ENCODE data around the gene CFAP73.
"Not testable (repeated sequence)": the region's sequence is repeated elsewhere in the genome, so short reads cannot be mapped to it uniquely, and the experiment has no call there.

The CFAP73 gene

DNA sequence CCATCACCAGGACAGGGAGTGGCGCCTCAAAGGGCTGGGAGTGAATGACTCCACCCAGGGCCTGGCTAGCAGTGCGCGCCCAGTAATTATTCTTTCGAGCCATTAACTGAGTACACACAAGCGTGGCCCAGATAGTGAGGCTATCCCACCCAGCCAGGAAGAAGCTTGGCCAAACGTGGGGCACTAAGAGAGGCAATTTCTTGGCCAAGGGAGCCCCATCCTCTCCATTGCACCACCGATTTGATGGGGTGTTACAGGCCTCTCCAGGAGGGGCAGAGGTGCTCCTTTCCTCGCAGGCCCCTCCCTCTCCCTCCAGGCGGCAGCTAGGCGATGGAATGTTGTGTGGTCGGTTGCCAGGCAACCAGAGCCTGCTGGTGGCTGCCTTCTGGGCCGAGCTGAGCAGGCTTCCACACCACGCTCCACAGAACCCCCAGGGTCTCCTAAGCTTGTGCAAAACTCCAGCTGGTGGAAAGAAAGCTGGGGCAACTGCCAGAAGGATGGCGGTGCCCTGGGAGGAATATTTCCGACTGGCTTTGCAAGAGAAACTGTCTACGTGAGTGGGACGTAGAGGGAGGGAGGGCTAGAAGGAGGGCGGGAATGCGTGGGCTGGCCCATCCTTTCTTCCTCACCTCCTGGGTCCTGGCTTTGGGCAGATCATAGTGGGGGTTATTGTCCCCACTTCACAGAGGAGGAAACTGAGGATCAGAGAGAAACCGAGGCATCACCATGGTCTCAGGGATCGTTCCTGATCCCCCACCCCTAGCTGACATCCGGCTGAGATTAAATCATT is at the start of gene CFAP73:
Gene CFAP73, plus strand, starts transcription at position 364 of the 790 bp plus-strand sequence. Its CDS starts 134 bp downstream, at position 498.
- no peak for DNase-seq (ENCODE audit: low read depth)

DNA sequence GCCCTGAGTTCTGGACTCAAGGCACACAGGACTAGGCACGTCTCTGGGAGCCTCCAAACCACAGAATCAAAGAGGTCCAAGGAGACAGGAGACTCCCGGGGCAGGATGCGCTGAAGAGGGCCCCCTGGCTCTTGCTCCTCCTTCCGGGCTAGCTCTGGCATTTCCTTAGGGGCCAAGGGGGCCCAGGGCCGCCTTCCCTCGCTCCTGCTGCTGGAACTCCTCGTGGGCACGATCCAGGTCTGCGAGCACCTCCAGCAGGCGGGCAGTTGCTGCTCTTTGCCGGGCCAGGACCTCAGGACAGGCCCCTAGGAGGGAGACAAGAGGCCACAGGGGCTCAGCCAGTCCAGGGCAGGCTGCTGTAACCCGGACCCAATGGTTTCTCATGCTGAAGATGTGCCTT is 49.8 kb upstream of the CFAP73 start:
- no peak for DNase-seq (ENCODE audit: low read depth)

DNA sequence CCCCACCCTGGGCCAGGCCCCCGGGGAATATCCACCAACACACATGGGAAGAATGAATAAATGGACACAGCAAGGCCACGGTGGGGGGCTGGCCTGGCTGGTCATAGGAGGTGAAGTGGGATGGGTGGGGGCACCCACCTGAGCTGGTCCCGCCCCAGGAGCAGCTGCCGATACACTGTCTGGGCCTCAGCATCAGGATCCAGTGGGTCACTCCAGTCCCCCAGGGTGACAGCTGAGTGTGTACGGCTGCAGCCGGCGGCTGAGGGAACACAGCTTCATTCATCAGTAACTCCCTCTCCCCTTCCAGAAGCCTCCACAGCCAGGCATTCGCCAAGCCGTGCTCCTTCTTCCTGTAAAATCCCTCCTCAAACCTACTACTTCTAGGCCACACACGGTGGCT is 47.8 kb upstream of the CFAP73 start:
- DNase-seq (ENCODE audit: low read depth) = no peak

DNA sequence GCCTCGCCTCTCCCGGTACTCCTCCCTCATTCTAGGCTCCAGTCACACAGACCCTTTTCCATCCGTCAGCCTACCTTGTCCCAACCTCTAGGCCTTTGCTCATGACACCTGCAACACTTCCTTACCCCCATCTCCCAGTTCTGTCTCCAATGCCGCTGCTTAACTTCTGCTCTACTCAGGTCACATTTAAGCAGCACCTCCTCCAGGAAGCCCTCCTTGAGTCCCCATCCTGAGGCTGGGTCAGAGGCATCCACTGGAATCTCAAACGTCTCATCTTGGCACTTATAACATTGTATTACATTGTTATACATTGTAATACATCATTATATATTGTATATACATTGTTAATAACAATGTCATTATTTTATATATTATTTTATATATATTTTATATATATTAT is 46.7 kb upstream of the CFAP73 start:
- DNase-seq (ENCODE audit: low read depth) = no peak

DNA sequence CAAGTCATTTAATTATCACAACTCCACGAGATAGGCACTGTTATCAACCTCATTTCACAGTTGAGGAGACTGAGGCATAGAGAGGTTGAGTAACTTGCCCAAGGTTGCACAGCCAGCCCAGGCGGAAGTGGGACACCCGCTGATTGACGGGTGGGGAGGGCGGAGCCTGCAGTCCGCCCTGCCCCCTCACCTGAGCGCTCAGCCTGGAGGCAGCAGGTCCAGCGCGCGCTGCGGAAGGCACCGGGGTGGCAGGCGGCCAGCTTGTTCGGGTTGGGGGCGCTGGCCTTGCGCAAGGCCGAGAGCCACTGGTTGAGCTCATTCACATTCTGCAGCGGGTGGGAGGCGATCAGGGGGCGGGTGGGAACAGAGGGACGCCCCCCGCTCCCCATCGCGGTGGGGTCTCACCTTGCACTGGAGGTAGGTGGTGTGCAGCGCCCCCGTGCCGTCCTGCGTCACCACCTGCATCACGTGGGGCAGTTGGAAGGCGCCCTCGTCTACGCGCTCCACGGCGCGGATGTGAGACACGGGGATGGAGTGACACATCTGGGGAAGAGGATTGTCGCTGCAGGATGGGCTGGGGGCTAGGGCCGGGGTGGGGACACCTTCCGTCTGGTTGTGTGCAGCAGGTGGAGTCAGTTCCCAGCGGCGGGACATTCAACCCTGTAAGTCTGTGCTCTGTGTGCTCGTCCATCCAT is 45.6 kb upstream of the CFAP73 start:
- DNase-seq (ENCODE audit: low read depth) = no peak

DNA sequence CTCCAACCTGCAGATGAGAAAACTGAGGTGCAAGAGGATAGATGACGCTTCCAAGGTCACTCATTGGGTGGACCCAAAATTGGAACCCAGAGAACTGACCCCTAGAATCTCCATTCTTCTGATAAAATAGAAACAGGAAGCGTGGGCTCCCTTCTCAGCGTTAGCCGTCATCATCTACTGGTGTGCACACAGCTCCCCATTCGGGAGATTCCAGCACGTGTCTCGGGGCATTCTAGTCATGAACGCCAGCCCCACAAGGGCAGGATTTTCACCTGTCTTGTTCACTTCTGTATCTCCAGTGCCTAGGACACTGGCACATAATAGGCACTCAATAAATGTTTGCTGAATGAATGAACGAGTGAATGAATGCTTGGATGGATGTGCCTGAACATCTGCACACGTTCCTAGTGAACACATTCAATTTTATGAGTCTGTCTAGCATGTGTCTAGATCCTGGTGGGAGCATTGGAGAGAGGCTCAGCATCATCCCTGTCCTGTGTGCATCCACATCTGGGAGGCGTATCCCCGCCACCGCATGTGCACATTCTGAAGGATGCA is 44.5 kb upstream of the CFAP73 start:
- DNase-seq (ENCODE audit: low read depth) = no peak

DNA sequence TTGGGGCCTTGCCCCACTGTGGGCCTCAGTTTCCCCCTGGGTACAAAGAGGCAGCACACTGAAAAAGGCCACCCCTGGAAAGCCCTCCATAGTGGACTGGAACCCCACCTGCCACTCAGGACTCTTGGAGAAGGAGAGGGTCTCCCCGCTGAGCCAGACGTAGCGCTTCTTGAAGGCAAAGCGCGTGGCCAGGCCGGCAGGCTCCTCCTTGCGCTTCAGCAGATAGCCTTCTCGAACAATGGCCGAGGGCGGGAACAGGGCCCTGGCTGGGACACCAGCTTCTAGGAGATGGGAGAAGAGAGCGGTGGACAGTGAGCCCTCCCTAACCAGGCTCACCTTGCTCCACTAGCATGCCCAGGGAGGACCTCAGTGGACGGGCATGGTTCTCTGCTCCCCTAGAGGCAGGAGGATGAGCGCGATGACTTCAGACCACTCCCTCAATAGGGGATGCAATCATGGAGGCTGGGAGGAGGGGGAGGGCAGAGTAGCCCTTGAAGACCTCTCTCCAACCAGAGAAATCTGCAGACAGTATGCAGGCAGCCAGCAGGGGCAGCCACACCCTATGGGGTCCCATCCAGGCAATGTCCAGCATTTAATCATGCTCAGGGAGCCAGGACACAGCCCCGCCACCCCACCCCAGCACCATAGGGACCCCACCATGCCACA is 43.8 kb upstream of the CFAP73 start:
- DNase-seq (ENCODE audit: low read depth) = no peak

DNA sequence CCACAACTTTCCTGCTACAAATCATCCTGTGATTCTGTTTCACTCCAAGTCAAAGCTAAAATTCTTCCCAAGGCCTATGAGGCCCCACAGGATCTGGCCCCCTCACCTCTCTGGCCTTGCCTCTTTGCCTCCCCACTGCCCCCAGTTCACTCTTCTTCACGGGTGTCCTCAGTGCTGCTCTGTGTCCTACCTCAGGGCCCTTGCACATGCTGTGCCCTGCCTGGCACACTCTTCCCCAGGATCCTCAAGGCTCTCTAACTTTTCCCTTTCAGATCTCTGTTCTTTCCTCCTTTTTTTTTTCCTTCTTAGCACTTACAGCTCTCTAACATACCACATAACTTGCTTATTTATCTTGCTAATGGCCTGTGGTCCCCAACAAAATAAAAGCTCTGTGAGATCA is 43.2 kb upstream of the CFAP73 start:
- no peak for DNase-seq (ENCODE audit: low read depth)

DNA sequence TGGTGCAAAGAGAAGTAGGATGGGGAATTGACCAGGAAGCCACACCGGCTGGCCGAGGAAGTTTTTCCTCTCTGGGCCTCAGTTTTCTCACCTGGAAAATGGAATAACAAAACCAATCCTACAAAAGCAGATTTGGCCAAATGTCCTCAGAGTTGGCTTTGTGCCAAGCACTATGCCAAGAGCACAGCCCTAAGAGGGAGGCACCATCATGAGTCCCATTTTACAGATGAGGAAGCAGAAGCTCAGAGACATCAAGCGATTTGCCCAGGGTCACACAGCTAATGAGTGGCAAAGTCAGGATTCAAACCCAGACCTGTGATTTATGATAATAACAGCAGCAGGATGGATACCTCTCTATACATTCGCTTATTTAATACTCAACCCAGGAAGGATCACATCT is 41.2 kb upstream of the CFAP73 start:
- no peak for DNase-seq (ENCODE audit: low read depth)

DNA sequence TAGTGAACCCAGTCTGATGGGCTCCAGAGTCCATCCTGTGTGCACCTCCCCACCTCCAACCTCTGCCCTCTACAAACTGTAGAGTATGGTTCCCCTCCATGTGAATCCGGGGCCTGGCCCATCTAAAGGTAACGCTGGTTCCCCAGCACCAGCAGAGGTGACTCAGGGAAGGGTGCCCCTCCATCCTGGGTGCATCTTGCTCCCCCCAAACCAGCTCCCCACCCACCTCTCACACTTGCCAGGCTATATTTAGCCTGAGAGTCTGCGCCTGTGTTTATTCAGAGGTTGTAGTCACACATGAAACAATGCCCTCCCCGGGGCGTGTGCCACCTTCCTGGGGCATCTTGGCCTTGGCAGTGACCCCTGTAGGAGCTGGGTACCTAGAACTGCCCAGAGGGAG is 40.2 kb upstream of the CFAP73 start:
- no peak for DNase-seq (ENCODE audit: low read depth)

DNA sequence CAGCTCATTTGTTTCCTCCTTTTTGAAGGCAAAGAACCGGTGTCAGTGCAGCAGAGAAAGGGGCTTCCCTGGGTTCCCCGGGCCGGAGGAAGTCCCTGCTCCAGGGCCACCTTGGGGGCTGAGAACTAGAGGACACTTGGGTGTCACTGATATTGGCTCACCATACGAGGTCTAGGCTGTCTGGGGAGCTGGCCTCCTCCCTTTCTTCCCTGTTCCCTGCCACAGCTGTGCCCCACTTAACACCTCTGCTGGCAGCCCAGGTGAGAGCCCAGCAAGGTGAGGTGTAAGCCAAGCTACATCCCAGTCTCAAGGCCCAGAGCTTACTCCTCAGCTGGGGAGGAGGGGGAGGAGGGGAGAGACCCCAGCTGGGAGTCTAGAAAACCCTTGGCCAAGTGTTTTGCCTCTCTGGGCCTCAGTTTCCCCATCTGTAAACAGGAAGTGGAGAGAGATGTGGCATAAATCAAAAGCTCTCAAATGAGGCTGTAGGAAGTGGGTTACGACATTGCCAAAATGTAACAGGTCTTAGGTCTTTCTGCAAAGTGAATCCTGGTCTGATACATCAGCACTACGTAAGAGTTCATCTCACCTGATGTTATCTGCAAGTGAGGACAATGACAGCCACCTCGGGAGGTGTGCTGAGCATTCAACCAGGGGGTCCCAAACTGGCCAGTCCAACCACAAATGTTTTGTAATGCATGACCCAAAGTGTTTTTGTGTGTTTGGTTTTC is 39.5 kb upstream of the CFAP73 start:
- no peak for DNase-seq (ENCODE audit: low read depth)

DNA sequence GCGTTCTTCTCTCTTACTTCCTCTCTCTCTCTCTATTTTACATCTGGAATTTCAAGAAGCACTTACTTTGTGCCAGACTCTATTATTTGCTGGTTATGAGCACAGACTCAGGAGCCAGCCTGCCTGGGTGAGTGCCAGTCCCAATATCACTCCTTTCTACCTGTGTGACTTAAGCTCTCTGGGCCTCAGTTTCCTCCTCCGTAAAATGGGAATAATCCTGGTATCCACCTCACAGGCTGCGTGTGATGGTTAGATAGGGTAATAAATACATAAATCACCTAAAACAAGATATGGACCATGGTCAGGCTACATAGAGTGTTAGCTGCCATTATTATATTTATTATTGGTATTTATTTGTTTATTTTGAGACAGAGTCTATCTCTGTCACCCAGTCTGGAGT is 38.3 kb upstream of the CFAP73 start:
- no peak for DNase-seq (ENCODE audit: low read depth)

DNA sequence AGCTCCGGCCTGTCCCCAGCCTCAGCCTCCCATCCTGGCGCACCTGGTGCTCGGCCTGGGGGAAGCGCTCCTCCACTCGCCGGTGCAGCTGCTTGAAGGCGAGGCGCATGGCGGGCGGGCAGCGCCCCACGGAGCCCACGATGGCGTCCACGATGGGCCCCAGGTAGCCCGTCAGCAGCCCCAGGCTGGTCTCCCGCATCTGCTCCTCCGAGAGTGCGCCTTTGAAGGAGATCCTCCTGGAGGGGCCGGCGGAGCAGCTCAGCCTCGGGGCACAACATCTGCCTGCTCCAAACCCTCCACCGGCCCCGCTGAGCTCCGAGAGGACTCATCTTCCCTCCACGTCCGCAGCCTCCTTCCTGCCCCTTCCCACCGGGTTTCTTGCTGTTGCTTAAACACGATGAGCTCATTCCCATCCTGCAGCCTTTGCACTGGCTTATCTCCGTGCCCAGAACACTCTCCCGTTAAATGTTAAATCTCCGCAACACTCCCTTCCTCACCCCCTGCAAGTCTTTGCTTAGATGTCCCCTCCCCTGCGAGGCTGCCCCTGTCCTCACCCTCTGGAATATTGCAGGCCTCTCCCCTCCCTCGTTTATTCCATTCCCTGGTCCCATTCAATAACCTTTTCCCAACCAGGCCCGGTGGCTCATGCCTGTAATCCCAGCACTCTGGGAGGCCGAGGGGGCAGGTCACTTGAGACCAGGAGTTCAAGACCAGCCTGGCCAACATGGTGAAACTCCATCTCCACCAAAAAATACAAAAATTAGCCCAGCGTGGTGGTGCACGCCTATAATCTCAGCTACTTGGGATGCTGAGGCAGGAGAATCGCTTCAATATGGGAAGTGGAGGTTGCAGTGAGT is 37.3 kb upstream of the CFAP73 start:
- no peak for DNase-seq (ENCODE audit: low read depth)

DNA sequence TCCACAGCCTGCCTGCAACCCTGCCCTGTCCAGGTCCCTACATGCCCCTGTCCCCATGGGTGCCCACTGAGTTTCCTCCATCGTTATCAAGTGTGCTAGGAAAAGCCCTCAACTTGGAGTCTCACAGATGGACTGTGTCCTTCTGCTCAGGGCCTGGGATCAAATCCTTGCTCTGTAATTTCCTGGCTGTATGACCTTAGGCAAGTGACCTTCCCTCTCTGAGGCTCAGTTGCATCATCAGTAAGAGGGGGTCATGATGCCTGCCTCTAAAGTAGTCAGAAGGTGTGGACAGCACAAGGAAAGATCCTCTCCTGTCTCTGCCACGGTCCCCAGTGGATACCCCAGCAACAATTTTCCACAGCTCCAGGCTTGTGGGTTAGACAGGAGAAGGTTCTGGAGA is 36.1 kb upstream of the CFAP73 start:
- no peak for DNase-seq (ENCODE audit: low read depth)

DNA sequence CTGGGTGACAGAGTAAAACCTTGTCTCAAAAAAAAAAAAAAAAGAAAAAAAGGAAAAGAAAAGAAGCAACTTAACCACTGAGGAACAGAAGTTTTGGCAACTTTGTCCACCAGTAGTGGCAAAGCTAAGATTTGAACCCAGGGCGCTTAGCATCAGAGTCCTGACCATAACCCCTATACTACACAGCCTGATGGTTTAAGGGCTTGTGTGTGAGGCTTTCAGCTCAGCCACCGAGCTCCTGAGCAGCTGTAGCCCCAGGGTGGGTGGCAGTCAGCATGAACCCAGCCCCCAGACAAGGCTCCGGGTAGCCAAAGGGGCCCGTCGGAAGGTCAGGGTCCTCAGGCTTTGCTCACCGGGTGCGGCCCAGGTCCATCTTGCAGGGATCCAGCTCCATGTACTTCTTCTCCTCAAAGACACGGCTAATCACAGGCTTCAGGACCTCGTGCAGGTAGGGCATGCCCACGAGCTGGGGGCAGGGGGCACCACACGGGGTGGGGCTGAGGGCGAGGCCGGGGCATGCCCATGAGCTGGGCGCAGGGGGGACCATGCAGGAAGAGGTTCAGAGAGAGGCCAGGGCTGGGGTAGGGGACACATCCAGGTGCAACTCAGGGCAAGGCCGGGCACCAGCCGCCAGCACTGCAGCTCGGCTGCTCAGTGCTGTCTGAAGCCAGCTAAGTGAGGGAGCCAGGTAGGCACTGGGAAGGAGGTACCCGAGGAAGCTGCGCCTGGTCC is 34.9 kb upstream of the CFAP73 start:
- no peak for DNase-seq (ENCODE audit: low read depth)

DNA sequence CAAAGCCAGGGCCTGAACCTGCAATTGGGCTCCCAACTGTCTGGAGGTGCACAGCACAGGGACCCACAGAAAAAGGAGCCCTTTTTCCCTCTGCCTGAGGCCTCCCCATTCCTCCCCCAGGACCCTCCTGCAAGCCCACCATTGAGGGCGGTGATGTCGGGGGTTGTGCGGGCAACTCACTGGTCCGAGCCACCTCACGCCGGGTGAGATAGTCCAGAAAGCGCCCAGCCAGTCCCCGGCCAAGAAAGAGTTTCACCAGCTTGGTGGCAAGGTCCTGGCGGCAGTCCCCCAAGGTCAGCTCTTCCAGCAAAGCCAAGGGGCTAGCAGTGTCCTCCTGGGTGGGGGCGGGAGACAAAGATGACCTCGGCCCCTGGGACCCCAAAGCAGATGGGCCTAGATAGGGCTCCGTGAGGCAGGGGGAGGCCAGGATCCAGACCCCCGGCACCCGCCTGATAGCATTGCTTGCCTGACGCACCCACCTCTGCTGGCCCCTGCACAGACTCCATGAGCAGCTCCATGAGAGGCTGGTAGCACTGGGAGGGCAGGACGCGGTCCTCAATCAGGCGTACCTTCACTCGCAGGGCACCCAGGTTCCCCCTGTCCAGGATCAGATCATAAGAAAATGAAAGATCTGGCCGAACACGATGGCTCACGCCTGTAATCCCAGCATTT is 33.9 kb upstream of the CFAP73 start:
- DNase-seq (ENCODE audit: low read depth) = no peak

DNA sequence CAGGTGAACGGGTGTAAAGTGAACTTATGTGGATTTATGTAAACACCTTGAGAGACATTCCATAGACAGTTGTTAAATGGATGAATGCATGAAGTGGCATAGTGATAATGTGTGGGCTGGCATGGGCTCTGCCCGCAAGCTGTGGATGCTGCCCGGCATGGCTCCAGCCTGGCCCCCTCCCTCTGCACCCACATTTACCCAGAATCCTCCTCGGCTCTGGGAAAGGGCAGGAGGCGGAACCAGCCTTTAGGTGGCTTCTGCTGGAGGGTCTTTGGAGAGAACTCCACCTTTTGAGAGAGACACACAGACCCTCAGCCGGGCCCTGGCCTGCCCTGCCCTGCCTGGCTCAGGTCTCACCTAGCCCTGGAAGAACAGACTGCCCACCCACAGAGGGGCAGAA is 32.6 kb upstream of the CFAP73 start:
- no peak for DNase-seq (ENCODE audit: low read depth)

DNA sequence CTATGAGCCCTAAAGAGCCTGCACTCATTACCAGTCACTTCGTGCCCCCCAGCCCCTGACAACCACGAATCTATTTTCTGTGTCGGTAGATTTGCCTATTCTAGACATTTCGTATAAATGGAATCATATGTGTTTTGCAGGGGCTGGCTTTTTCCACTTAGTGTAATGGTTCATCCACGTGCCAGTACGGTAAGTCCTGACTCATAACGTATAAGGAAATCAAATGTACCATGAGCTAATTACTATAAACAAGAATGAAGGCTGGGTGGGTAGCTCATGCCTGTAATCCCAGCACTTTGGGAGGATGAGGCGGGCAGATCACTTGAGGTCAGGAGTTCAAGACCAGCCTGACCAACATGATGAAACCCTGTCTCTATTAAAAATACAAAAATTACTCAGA is 31.8 kb upstream of the CFAP73 start:
- DNase-seq (ENCODE audit: low read depth) = not testable (repeated sequence)

DNA sequence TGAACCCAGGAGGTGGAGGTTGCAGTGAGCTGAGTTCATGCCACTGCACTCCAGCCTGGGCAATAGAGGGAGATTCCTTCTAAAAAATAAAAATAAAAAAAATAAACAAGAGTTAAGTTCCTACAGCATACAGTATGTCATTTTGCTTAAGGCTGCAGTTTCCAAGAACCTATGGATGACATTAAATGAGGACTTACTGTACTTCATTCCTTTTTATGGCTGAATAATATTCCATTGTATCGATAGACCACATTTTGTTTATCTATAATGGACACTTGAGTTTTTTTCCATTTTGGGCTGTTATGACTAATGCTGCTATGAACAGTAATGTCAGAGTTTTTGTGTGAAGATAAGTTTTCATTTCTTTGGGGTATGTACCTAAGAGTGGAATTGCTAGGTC is 31.4 kb upstream of the CFAP73 start:
- DNase-seq (ENCODE audit: low read depth) = no peak

All from stimulated activated CD8-positive, alpha-beta memory T cell treated with anti-CD3 and anti-CD28 coated beads, Interleukin-7, amount 100 ng/mL, for 24 hours (primary cell).